ENCODE data around the gene CCDC180.

The CCDC180 gene

DNA sequence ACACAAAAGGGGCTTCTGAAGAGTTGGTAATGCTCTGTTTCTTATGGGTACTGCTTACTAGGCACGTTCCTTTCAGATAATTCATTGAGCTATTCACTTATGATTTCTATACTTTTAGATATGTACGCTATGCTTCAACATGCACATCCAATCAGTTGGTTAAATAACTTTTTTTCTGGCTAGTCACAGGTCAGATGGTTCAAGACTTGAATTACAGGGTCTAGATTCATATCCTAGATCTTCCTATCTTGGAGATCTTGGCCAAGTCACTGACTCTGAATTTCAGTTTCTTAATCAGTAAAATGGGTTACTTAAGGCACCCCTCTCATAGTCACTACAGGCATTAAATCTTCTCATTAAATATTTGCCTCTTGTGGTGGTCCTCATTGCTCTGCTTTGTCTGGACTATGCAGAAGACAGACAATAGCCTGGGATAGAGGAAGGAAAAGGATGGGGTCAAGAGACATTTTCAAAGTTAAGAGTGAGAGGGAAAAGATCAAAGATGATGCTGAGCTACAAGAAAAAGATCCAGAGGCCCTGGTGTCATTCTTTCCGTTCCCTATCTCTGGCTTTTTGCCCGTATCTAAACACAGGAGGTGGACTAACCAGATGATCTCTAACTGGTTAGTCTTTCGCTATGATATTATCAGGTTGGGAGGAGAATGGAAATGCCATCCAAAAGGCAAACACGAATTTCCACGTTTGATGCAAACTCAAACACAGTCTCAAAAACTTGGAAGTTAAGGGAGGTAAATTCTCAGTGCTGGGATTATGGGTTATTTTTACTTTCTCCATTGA lies 1.8 kb upstream of the CCDC180 start:
- Histone ChIP-seq H3F3A (ENCODE audit: insufficient read depth, low read length) (no peaks in the 10 kb centered on the region), H3K36me3 (ENCODE audit: insufficient read depth, low read length) (no peaks in the 10 kb centered on the region), H3K9me2 (ENCODE audit: low read depth, low read length) (no peaks in the 10 kb centered on the region), H3K9me3 (ENCODE audit: low read length) (0 out of 2 replicates have a peak, but pooled peaks cover 2% of the 10 kb centered on the region), H3K27me3 (ENCODE audit: insufficient read depth, low read length) (no peaks in the 10 kb centered on the region), H3K4me1 (ENCODE audit: insufficient read depth, low read length, severe bottlenecking) (no peaks in the 10 kb centered on the region), H4K20me1 (ENCODE audit: insufficient read depth, low read length) (no peaks in the 10 kb centered on the region), H3K9ac (ENCODE audit: low read length) (no peak overlapping the region), H3K79me2 (ENCODE audit: insufficient read depth, low read length) (no peaks in the 10 kb centered on the region), H2AFZ (ENCODE audit: low read length) (no peak overlapping the region), H3K4me2 (ENCODE audit: low read length) (no peak overlapping the region), H3K4me3 (ENCODE audit: low read depth, low read length, poor library complexity, severe bottlenecking) (no peak overlapping the region), H3K27ac (ENCODE audit: low read depth, low read length, poor library complexity, severe bottlenecking) (no peak overlapping the region)
- TF ChIP-seq, protein P1, sequence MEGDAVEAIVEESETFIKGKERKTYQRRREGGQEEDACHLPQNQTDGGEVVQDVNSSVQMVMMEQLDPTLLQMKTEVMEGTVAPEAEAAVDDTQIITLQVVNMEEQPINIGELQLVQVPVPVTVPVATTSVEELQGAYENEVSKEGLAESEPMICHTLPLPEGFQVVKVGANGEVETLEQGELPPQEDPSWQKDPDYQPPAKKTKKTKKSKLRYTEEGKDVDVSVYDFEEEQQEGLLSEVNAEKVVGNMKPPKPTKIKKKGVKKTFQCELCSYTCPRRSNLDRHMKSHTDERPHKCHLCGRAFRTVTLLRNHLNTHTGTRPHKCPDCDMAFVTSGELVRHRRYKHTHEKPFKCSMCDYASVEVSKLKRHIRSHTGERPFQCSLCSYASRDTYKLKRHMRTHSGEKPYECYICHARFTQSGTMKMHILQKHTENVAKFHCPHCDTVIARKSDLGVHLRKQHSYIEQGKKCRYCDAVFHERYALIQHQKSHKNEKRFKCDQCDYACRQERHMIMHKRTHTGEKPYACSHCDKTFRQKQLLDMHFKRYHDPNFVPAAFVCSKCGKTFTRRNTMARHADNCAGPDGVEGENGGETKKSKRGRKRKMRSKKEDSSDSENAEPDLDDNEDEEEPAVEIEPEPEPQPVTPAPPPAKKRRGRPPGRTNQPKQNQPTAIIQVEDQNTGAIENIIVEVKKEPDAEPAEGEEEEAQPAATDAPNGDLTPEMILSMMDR (IDR thresholded peaks at IDR 0.05; ENCODE audit: low read length): no peak
- no peak for TF ChIP-seq EZH2 (IDR thresholded peaks at IDR 0.05; ENCODE audit: borderline replicate concordance, low read length)

- no peak for TF ChIP-seq EZH2 (IDR thresholded peaks at IDR 0.05; ENCODE audit: borderline replicate concordance, low read length)
- TF ChIP-seq, protein P1 (IDR thresholded peaks at IDR 0.05; ENCODE audit: low read length): no peak
- Histone ChIP-seq H3K9ac (ENCODE audit: low read length) (no peak overlapping the region), H3K9me2 (ENCODE audit: low read depth, low read length) (no peaks in the 10 kb centered on the region)
Observed at GRCh38 chr9:97307091-97307490, 368 bp upstream of the CCDC180 start.

DNA sequence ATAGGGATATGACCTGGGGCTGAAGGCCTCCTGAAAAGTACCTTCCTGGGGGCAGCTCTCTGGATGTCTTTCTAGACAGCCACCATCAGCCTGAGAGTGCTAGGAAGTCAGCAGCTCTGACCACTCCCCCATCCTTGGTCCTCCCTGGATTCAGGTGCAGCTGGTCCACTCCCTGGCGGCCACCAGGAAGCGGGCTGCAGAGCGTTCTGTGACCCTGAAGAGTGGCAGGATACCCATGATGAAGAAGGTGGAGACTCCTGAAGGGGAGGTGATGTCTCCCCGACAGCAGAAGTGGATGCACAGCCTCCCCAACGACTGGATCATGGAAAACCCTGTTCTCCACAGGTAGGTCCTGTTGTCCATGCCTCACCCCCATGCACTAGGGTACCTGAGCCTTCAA lies 1.8 kb downstream of the CCDC180 start:
- no peaks in the 10 kb centered on the region for H3K36me3 ChIP-seq (ENCODE audit: insufficient read depth, low read length)
- H3K27me3 ChIP-seq (ENCODE audit: insufficient read depth, low read length): no peaks in the 10 kb centered on the region
- no peak overlapping the region for H3K4me2 ChIP-seq (ENCODE audit: low read length)
- H3K79me2 ChIP-seq (ENCODE audit: insufficient read depth, low read length): no peaks in the 10 kb centered on the region
- no peaks in the 10 kb centered on the region for H3K4me1 ChIP-seq (ENCODE audit: insufficient read depth, low read length, severe bottlenecking)
- H3F3A ChIP-seq (ENCODE audit: insufficient read depth, low read length): no peaks in the 10 kb centered on the region
- H3K27ac ChIP-seq (ENCODE audit: low read depth, low read length, poor library complexity, severe bottlenecking): no peak overlapping the region
- H4K20me1 ChIP-seq (ENCODE audit: insufficient read depth, low read length): no peaks in the 10 kb centered on the region
- H3K9me2 ChIP-seq (ENCODE audit: low read depth, low read length): no peaks in the 10 kb centered on the region
- TF ChIP-seq EZH2 (IDR thresholded peaks at IDR 0.05; ENCODE audit: borderline replicate concordance, low read length): no peak
- TF ChIP-seq, protein P1 (IDR thresholded peaks at IDR 0.05; ENCODE audit: low read length): no peak
- 0 out of 2 replicates have a peak, but pooled peaks cover 2% of the 10 kb centered on the region for H3K9me3 ChIP-seq (ENCODE audit: low read length)
- no peak overlapping the region for H2AFZ ChIP-seq (ENCODE audit: low read length)
- no peak overlapping the region for H3K4me3 ChIP-seq (ENCODE audit: low read depth, low read length, poor library complexity, severe bottlenecking)
- H3K9ac ChIP-seq (ENCODE audit: low read length): no peak overlapping the region

More at GRCh38 chr9:97307091-97307490, 368 bp upstream of the CCDC180 start:
- no peak overlapping the region for H3K4me3 ChIP-seq (ENCODE audit: low read depth, low read length, poor library complexity, severe bottlenecking)
- H3K4me2 ChIP-seq (ENCODE audit: low read length): no peak overlapping the region
- H3K4me1 ChIP-seq (ENCODE audit: insufficient read depth, low read length, severe bottlenecking): no peaks in the 10 kb centered on the region
- H4K20me1 ChIP-seq (ENCODE audit: insufficient read depth, low read length): no peaks in the 10 kb centered on the region
- no peaks in the 10 kb centered on the region for H3K79me2 ChIP-seq (ENCODE audit: insufficient read depth, low read length)
- H3K27ac ChIP-seq (ENCODE audit: low read depth, low read length, poor library complexity, severe bottlenecking): no peak overlapping the region
- H3K27me3 ChIP-seq (ENCODE audit: insufficient read depth, low read length): no peaks in the 10 kb centered on the region
- no peak overlapping the region for H2AFZ ChIP-seq (ENCODE audit: low read length)
- H3K9me3 ChIP-seq (ENCODE audit: low read length): 0 out of 2 replicates have a peak, but pooled peaks cover 2% of the 10 kb centered on the region
- H3F3A ChIP-seq (ENCODE audit: insufficient read depth, low read length): no peaks in the 10 kb centered on the region
- H3K36me3 ChIP-seq (ENCODE audit: insufficient read depth, low read length): no peaks in the 10 kb centered on the region

All from OCI-LY1 (cell line).